22Rv1 (cell line): ENCODE results near the gene NEURL1.

Experiments
- ZFX ChIP-seq: fragments of 450-650 bp; IDR thresholded peaks from 2 replicates; pipeline ENCODE4 v1.6.1; 2017; ENCODE audit warnings: antibody characterized with exemption, borderline replicate concordance
- TF ChIP-seq, protein P1 (sequence below): fragments of 450-650 bp; IDR thresholded peaks from 2 replicates; pipeline ENCODE4 v1.5.1; 2017; ENCODE audit warnings: mild to moderate bottlenecking

DNA sequence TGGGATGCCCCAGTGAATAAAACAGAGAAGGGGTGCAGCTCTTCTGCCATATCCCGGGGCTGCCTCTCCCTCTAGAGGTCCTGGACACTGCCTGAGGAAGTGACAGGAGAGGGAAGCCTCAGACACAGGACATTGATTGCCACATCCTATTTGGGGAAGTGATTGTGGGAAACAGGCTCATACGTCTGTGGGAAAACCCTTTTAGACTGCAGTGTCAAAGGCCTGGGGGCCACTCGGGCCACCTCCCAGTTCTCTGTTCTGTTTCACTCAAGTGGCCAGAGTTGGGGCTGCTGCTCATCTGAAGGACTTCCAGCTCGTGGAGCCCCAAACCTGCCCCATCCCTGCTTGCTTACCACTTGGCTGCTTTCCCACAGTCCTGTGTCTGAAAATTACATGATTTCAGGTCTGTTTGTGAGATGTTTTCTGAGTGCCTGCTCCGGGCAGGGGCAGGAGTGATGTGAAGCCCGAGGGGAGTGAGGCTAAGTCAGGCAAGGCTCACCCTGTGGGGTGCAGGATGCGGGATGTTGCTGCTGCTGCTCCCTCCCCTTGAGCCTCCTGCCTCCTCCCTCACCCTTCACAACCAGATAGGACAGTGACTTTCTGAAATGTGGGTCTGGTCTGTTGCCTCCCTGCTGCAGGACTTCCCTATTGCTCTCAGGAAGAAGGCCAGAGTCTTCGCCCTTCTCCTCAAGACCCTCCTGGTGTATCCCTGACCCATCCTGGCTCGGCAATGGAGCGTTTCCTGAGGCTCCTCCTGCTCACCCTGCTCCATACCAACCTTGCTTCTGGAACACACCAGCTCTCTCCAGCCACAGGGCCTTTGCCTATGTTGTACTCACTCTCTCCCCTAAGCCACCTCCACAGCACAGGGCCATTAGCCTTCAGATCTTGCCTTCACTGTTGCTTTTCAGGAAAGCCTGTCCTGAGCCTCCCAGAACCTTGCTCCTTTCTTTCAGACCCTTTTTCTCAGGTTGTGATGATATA lies 58.4 kb downstream of the NEURL1 start:
- TF ChIP-seq, protein P1, sequence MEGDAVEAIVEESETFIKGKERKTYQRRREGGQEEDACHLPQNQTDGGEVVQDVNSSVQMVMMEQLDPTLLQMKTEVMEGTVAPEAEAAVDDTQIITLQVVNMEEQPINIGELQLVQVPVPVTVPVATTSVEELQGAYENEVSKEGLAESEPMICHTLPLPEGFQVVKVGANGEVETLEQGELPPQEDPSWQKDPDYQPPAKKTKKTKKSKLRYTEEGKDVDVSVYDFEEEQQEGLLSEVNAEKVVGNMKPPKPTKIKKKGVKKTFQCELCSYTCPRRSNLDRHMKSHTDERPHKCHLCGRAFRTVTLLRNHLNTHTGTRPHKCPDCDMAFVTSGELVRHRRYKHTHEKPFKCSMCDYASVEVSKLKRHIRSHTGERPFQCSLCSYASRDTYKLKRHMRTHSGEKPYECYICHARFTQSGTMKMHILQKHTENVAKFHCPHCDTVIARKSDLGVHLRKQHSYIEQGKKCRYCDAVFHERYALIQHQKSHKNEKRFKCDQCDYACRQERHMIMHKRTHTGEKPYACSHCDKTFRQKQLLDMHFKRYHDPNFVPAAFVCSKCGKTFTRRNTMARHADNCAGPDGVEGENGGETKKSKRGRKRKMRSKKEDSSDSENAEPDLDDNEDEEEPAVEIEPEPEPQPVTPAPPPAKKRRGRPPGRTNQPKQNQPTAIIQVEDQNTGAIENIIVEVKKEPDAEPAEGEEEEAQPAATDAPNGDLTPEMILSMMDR, result no peak
- no peak for TF ChIP-seq ZFX
